Activated T-helper 1 cell treated with anti-CD3 and anti-CD28 coated beads, Interleukin-2, amount 50 U/mL, for 16 hours (primary cell): Measurements from ENCODE around the gene TMEM89.

Experiments
- DNase-seq, 2 donors: peaks; one replicate each; pipeline ENCODE4 v3.0.0-alpha.2; 2020; ENCODE audit warnings: low read depth in 1 of 2, low spot score in 1 of 2

Gene TMEM89, protein sequence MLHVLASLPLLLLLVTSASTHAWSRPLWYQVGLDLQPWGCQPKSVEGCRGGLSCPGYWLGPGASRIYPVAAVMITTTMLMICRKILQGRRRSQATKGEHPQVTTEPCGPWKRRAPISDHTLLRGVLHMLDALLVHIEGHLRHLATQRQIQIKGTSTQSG

DNA sequence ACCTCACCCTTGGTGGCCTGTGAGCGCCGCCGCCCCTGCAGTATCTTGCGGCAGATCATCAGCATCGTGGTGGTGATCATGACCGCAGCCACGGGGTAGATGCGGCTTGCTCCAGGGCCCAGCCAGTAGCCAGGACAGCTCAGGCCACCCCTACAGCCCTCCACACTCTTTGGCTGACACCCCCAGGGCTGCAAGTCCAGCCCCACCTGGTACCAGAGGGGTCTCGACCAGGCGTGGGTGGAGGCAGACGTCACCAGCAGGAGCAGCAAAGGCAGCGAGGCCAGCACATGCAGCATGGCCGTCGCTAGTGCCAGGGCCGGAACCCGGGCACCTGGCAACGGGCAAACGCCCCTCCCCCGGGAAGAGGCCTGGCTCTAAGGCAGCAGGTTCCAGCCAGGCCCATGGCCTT, at the start of gene TMEM89:
Gene TMEM89, minus strand, starts transcription at position 309 of the 409 bp plus-strand sequence. Its CDS starts 13 bp downstream, at position 296.
- no peak for DNase-seq

DNA sequence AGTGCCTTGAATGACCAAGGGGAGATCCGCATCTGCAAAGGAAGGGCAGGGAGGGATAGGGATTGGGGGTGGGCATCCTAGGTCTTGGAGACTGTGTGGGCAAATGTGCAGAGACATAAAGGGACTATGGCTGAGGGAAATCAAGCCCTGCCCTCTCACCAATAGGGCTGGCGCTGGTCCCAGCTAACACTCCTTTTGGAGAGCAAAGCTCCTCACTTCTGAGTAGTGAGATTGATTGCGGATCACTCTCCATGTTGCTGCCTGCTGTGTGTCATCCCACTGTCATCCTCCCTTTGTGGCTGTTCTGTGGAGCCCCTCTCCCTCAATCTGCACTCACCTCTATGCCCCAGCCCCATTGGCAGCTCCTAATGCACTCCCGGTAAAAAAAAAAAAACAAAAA, 43.4 kb upstream of the TMEM89 start:
- no peak for DNase-seq

DNA sequence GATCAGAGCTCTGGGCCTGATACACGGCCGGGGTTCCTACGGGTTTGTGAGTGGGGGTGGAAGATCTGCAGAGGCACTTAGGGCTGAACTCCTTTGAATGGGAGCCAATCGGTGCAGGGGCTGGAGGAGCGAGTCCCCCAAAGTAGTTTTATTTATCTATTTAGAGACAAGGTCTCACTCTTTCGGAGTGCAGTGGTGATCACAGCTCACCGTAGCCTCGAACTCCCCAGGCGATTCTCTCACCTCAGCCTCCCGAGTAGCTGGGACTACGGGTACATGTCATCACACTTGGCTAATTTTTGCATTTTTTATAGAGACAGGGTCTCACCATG, 42.7 kb upstream of the TMEM89 start:
- DNase-seq = no peak

DNA sequence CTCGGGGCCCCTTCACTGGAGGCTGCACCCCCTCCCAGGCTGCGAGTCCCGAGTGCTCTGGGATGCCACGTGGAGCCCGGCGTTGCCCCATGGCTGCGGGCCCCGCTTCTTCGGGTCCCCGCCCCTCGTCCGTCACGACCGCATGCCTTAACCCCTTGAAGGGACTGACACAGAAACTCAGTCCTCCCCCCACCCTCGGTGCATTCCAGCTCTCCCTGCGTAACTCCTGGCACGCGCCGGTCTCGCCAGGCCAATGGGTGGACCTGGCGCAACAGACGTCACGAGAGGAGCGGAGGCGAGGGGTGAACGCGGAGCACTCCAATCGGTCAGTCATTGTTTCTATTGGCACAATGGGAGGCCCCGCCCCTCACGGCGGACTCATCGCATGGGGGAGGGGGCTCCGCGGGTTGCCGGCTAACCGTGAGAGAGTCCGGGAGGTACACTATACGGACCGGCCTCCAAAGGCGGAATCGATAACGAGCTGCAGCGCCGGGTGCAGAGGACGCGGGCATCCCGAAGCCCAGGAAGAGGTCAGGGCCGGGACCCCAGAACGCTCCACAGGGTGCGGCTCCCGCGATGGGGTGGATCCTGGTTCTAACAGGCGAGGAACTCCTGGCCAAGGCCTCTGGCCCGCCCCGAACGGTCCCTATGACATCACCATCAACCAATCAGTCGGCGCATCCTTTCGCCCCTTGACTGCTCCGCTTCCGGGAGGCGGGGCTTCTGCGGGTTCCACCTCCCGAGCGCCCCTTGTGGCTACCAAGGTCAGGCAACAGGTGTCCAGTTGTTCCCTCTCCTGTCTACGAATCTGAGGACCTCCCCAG, 42.1 kb upstream of the TMEM89 start:
- peak; percentile 57 to 71 for DNase-seq

DNA sequence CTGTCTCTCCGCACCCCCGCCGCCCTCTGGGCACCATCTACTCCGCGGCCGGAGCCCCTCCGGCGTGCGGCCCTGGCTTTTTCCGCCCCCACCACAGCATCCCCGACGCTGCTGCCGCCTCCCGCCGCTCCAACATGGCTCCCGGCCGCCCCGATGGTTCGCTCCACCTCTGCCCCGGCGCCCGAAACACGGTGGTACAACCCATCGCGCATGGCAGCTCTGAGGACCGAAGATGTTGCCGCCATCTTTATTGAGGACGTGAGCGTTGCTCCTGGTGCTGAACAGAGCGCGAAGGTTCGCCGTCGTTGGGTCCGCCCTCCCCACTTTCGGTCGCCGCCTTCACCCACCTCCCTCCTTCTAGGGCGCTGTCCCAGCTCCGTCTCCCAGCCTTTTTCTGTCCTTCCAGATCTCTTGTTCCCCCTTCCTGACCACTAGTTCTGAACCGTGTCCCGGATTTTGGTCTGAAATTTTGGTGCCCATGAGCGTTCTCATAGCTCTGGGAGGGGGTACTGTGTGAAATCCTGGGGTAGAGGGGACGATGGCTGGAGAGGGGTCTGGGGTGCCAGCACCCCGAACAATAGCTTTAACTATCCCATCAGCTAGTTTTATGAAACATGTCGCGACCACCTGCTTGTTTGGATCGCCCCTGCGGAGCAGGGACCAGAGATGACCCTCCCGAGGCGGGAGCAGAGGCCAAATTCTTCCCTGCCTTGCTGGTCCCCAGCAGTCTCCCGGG, 41.4 kb upstream of the TMEM89 start, which contains the start of gene CELSR3:
Gene CELSR3, minus strand, starts transcription at position 134 of the 736 bp plus-strand sequence. CDS start 252 bp downstream, outside the sequence.
- DNase-seq = peak in 1 of 2 donors; percentile 29

DNA sequence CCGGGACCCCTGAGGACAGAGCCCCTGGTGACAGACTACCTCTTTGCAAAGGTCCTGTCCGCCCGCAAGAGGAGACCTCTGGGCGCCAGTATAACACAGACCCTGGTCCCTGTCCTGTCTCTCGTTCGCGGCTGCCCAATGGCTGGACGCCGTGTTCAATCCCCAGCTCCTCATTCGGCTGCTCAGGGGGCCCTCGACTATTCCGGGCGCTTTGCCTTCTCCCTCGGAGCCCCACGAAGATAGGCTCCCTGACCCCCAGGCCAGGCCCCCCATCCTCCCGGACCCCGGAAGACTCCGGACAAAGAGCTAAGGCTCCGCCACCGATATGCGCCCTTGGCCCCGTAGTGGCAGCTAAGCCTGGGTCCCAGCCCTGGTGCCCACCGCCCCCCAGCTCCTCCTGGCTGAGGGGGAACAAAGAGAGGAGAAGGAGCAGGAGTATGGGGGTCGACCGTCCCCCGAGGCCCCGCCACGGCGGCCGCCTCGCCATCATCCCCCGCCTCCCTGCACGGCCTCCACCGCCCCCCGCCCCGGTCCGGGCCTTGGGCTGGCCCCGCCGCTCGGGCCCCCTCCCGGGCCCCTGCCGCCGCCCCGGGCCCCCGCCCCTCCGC, 40.7 kb upstream of the TMEM89 start:
- no peak for DNase-seq

DNA sequence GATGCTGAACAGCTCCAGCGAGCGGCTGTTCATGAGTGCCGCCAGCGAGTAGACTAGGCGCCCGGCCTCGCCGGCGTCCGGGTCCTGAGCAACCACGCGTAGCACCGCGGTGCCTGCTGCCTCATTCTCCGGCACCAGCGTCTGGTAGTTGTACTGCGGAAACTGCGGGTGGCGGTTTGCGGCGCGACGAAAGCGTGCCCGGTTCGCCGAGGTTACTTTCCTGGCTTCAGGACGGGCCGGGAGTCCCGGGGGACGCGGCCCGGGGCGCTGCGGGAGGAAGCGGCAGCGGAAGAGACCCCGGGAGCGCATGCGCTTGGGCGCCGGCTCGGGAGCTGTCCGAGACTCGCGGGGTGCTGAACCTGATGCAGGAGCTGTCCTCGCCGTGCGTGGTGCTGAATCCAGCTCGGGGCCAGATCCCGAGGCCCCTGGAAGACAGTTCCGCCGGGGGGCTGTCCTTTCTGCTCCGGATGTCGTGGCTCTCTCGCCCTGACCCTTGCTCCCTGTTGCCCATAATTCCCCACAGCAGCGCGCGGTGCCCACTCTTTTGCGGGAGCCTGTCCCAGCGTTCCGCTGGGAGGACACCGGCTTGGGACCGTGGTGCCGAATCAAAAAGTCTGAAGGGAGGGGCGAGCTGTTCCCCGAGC, 40.1 kb upstream of the TMEM89 start:
- peak; percentile 62 to 64 for DNase-seq

DNA sequence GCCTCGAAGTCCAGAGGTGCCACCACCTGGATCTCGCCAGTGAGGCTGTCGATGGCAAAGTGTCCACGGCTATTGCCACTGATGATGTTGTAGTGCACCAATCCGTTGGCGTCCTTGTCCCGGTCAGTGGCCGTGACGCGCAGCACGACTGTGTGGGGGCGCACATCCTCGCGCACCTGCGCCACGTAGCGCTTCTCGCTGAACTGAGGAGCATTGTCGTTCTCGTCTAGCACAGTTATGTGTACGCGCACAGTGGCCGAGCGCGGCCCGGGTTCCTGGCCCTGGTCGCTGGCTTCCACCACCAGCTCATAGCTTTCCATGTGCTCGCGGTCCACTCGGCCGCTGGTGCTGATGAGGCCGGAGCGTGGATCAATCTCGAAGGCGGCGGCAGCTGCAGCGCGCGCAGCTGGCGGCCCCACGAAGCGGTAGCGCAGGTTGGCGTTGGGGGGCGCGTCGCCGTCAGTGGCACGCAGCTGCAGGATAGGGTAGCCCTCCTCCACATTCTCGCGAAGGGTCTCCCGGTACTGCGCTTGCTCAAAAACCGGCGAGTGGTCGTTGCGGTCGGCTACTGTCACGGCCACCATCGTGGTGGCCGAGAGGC, 39.3 kb upstream of the TMEM89 start:
- DNase-seq = no peak

DNA sequence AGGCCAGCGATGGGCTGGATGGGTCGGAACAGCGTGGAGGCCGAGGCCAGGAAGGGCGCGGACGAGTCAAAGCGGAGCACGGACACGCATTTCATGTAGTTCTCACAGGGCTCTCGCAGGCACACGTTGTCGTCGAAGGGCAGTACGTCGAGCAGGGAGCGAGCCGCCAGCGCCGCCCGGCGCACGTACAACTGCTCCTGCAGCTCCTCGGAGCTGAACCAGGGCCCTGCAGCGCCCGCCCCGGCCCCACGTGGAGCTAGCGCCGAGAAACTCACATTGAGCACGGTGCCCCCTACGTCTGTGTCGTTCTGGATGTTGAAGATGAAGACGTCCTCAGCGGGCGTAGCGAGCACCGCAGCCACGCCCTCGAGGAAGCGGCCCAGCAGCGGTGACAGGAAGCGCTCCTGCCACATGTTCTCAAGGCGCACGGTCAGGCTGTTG, 35.3 kb upstream of the TMEM89 start:
- no peak for DNase-seq

DNA sequence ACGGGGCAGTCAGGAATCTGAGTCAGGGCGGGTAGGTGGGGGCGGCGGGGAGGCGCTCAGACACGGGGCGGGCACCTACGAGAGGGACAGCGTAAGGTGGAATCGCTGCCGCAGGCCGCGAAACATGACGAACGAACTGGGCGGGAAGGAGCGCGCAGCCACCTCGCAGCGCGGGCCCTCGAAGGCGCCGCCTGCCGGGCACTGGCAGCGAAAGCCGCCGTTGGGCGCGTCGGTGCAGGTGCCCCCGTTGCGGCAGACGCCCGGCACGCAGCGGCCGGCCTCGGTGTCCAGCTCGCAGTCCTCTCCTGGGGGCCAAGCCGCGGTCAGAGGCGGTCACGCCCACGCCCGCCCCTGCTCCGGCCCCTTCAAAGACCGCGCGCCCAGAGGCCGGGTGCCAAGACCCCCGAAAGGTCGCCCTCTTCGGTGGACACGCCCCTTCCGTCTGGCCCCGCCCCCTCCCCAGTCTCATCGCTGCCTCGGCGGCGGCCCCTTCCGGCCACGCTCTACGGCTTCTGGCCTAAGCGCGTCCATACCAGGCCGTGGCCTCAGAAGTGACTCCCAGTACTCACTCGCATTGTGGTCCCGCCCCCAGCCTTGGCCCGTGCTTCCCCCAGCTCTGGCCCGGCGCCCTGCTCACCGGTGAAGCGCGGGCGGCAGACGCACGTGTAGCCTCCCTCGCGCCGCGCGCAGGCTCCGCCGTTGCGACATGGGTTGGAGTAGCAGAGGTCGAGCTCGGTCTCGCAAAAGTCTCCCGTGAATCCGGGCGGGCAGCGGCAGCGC, 34.7 kb upstream of the TMEM89 start:
- DNase-seq = peak; percentile 63 to 75

DNA sequence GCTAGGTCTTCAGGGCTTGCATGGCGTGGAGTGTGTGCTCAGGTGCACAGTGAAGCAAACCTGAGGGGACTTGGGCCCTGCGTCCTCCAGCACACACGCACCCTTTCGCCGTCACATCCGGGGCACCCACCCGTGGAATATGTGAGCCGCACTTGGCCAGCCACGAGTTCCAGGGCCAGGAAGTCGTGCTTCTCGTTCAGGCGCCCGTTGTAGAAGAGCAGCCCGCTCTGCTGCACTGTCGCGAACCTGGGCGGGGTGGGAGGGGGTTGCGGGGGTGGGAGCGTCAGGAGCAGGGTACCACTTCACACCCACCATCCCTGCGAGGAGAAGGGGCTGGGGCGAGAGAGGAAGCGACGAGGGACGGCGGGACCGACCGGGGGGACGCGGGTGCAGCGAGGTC, 34.0 kb upstream of the TMEM89 start:
- peak; percentile 32 for DNase-seq

DNA sequence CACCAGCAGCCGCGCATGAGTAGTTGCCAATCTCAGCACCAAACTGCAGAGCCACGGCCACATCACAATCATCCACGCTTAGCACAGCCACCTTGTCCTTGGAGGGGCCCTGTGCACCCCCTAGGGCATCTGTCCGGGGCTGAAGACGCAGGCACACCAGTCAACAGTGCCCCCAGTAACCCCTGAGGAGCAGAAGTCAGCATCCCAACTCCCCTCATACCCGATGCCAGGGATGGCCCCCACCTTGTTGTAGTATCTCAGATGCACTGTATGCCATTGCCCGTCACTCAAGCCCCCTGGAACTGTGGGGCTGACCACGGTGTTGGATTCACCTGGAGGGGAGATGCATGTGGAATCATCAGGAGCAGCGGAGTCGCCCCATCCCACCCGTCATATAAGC, 33.5 kb upstream of the TMEM89 start:
- DNase-seq = no peak

DNA sequence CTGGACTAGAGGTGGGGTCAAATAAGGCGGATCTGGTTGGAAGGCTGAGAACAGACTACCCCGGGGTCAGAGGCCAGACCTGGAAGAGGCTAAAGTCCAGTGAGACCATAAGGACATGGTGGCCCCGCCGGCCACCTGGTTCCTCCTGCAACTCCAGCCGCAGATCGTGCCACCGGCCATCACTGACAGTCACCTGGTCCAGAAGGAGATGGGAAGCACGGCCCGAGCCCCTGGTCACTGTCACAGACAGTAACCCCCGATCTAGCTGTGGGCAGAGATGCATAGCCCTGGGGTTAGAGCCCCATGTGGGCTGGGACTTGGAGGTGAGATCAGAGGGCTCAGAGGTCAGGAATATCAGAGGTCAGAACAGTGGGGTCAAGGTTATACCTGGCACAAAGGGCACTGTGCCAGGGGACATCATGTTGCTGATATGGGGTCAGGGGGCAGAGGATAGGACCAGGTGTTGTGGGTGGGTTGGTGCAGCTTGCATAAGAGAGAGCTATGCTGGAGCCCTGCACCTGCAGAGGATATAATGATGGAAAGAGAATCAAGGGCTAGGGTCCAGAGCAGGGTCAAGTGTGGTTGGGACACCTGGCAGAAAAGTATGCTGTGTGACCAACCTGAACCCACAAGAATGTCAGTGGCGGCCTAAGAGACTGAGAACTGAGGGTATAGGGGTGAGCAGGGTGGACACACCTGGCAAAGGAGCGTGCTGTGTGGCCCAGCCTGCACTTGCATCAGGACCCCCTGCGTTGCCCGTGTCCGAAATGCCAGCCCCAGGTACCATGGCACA, 31.6 kb upstream of the TMEM89 start:
- DNase-seq = no peak

DNA sequence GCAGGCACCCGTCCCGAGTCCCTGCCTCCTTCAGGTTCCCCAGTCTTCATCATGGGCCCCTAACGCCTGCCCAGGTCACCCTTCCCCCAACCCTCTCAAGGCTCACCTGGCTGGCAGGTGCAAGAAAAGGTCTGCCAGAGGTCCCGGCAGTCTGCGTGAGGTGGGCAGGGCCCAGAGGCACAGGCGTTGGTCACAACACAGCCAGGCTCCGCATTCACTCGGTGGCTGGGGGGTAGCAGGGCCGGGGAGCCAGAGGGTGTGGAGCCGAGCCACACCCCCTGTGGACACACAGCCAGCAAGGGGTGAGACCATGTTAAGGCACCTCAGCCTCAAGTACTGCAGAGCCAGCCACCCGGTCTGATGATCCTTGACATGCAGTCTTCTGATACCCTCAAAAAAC, 30.2 kb upstream of the TMEM89 start:
- no peak for DNase-seq

DNA sequence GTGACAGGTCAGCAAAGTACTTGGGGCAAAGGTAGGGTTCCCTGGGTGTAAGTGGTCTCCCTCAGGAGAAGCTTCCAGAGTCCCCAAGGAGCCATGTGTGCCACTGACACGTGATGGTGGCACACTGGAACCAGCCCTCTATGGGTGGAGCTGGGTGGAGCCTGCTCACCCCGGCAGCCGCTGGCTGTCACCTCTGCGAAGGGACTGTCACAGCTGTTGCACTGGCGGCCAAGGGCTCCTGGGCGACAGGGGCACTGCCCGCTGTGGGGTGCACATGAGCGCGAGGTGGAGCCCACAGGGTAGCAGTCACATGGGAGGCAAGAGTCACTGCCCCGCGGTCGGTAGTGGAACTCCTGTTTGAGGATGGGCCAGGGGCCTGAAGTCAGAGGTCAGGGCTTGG, 29.2 kb upstream of the TMEM89 start:
- no peak for DNase-seq

DNA sequence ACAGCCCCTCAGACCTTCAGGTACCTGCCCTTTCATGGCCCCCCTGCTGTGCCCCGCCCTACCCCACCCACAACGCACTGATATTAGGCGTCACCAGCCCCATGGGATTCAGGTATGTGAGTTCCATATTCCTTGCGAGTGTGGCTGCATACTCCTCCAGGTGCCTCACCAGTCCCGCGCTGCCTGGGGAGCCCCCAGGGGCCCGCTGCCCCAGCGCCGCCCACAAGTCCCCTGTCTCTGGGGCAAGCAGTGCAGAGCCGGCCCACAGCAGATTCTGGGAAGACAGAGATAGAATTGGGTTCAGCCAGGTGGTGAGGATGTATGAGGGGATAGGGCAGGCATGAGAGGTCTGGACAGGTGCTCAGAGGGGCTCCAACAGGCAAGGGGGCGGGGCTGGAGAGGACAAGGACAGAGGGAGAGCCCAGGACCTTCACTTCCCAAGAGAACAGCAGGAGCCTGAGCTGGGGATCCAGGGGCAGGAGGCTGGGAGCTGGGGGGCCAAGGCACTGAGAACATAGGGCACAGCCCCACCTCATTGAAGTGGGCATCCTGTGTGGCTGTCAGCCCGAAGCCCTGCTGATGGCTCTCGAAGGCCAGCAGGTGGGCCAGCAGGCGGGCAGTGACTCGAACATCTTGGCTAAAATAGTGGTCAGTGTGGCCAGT, 26.8 kb upstream of the TMEM89 start:
- DNase-seq = no peak

DNA sequence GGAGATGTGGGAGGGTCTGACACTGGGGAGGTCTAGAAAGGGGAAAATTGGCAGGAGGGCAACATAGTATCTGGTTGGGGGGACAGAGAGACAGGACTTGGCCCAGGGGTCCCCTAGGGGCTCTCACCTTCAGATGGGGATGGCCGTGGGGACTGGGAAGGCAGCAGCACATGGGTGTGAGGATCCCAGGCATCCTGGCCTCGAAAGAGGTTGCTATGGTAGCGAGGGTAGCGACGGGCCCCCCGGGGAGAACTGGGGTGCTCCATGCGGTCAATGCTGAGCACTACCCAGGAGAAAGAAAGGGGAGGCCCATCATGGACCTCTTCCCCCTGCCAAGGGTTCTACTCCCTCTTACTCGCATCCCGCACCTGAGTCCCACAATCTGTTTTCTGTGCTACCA, 26.1 kb upstream of the TMEM89 start:
- DNase-seq = no peak

DNA sequence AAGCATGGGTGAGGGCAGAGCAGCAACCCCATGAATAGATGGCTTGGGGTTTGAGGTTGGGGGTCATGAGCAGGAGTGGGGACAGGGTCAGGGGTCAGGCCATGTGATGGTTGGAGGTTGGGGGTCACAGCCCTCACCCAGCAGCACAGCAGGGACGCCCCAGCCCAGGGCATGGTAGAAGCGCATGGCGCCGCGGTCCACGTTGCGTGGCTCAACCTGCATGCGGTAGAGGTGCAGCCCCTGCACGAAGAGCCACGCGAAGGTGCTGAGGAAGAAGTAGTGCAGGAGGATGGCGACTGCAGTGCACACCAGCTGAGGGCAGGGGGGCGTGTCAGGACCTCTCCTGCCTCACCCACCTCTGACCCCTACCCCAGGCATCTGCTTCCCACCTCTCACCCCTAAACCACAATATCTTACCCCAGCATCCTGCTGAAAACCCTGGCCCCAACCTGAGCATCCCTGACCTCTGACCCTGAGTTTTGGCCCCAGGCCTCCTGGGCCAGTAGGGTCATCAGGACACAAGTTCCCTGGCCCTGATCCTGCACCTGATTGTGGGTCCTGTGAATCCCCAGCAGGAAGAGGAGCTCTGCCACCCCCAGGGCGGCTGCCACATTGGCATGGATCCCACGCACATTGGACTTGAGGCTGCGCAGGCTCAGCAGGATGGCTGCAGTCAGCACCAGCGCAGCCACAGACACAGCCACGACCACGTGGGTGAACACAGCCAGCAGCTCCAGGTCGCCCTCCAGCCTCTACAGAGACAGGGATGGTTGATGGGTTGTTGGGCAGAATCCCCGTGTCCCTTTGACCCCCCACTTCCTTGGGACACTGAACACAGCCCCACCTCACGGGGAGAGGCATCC, 23.6 kb upstream of the TMEM89 start:
- DNase-seq = no peak
